Epithelial cell of proximal tubule (primary cell): ENCODE data around the gene MTURN. TPM values are rescaled to one million over a fixed set of nuclear protein-coding genes. Genes with fewer than 3 reads are reported as not detected.

ENCODE experiments used
- DNase-seq: peaks from one replicate; pipeline ENCODE4 v3.0.0-alpha.2; 2011; ENCODE audit warnings: low read depth
- H3K4me3 ChIP-seq: 2 replicates; pipeline ENCODE4 v1.5.1; 2011; ENCODE audit warnings: low read depth, mild to moderate bottlenecking, low read length
- total RNA-seq: library from RNA; depleted of rRNA; stranded (reverse); fragments of >200 nt; gene quantifications from 2 replicates; pipeline ENCODE4 v1.2.3, GENCODE V29; 2015
- TF ChIP-seq, protein P1 (sequence below): conservative IDR thresholded peaks from 2 replicates; pipeline ENCODE4 v1.5.1; 2012; ENCODE audit warnings: low read depth, mild to moderate bottlenecking, low read length

The MTURN gene
- total RNA-seq, 1 donor from 2014 or later: 4.7 TPM

DNA sequence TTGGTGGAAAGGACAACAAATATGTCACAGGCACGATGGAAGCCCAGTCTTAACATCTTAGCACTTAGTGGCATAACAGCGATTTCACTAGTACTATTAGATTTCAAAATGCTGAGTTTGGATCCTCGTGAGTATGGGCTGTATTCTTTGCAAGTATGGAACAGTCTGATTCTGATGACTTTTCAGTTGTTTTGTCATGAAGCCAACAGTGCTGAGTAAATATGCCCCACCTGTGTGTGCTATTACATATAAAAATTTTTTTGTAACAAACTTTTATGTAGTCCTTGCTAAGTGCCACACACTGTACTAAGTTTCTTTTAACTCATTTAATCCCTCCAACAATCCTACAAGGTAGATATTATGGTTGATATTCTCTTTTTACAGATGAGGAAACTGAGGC, 30.8 kb downstream of the MTURN start:
- TF ChIP-seq, protein P1, sequence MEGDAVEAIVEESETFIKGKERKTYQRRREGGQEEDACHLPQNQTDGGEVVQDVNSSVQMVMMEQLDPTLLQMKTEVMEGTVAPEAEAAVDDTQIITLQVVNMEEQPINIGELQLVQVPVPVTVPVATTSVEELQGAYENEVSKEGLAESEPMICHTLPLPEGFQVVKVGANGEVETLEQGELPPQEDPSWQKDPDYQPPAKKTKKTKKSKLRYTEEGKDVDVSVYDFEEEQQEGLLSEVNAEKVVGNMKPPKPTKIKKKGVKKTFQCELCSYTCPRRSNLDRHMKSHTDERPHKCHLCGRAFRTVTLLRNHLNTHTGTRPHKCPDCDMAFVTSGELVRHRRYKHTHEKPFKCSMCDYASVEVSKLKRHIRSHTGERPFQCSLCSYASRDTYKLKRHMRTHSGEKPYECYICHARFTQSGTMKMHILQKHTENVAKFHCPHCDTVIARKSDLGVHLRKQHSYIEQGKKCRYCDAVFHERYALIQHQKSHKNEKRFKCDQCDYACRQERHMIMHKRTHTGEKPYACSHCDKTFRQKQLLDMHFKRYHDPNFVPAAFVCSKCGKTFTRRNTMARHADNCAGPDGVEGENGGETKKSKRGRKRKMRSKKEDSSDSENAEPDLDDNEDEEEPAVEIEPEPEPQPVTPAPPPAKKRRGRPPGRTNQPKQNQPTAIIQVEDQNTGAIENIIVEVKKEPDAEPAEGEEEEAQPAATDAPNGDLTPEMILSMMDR: no peak
- no peak for DNase-seq
- no peak overlapping the region for H3K4me3 ChIP-seq

DNA sequence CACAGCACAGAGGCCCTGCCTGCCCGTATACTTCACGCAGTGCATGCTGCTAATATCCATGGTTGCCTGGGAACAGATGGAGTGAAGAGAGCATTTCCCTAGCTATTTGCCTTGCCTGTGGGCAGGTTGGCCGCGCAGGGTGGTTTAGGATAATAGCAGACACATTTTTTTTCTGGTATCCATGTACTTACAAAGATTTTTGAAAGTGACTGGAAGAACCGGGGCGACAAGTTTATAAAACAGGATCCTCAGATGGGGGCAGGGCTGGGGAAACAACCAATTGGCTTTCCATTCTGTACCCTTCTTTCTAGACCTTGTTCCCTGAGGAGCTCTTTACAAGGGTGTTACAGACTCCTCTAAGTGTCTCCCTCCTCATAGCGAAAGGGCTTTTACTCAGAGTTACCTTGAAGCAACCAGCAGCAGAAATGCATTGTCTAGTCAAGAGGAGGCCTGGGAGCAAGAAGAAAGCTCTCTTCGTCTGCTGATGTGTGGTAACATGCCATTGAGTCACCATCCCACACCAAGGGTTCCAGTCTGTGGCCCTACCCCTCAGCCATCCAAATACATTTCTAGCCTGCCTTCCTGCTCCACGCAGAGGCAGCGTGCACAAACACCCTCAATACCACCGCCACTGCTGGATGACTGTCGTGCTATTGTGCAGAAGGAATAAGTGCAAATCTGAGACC, 31.5 kb downstream of the MTURN start:
- no peak overlapping the region for H3K4me3 ChIP-seq
- DNase-seq: no peak
- TF ChIP-seq, protein P1: no peak

DNA sequence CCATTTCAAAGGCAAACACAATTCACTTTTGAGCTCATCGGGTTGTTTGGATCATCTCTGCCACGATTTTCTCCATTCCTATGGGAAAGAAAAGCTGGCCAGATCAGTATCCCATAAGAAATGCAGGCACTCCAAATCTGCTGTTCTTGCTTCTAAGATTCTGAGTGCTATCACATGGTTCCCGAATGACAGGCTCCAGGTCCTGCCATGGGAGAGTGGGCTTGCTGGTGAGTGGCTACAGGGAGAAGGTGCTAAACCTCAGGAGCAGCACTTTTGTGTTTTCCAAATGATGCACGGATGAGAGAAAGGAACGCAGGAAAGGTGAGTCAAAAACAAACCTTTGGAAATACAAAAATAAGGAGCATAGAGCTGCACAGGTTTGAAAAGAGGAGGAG, 32.1 kb downstream of the MTURN start:
- DNase-seq: no peak
- TF ChIP-seq, protein P1: no peak
- no peak overlapping the region for H3K4me3 ChIP-seq

DNA sequence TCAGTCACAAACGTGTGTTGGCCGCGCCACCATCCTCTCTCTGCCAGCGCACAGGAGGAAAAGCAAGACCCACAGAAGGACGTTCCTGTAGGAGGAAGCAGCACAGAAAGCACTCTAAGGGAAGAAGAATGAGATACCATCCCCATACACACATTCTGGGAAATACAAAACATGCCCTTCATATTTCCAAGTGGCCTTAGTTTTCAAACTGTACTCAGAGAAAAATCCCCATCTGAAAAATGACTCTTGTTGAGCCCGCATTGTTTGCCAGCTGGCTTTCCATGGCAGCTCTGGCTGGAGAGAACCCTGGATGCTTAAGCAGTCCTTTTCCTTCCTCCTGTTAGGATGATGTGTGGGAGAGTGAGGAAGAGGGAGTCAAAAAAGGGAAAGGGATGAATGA, 33.1 kb downstream of the MTURN start:
- TF ChIP-seq, protein P1: no peak
- H3K4me3 ChIP-seq: no peak overlapping the region
- no peak for DNase-seq

DNA sequence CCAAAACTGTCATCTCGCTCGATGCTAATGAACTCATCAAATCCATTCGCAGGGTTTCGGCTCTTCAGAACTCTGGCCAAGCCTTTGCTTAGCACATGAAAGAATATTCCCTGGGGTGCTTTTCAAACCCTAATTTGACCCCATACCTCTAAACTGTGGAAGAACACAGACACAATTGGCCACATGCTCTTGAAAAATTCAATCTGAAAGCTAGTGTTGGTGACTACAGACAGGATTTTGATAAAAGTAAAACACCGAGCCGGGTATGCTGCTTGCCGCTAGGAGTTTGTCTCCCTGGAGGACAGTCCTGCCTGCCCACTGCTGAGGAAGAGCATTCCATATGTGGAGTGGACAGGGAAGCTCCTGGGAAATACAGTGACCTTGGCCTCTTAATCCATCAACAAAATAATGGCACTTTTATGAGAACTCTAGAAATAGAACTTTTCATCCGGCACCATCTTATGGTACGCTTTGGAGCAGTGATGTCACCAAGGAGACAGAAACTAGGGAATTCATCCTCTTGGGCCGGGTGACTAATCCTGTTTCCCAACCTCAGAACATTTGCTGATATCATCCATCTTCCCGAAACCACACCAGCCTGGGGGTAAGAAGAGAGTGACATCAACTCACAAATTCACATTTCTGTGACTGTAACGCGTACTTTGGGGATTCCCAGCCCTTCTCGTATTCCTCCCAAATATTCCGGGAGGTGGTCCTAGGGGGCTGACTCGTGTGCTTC, 34.2 kb downstream of the MTURN start:
- TF ChIP-seq, protein P1: no peak
- no peak overlapping the region for H3K4me3 ChIP-seq
- peak; percentile 27 for DNase-seq

DNA sequence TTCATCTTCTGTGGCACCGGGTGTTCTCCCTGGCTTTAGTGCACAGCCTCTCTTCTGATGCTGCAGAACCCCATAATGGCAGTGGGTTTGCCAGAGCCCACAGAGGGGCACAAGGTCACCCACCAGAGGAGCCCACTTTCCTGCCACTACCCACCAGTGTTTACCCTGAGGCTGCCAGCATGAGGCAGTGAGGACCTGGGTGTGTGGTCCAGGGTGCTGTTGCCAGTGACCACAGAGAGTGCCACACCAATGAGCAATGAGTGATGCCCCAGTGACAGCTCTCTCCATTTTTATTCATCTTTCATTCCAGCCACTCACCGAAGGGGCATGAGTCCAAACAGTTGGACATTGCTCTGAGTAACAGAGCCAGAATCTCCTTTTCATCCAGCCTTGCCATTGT, 34.8 kb downstream of the MTURN start:
- no peak for DNase-seq
- TF ChIP-seq, protein P1: no peak
- H3K4me3 ChIP-seq: no peak overlapping the region
